IMR-90 (cell line): Measurements from ENCODE around the gene NR1D1. TPM values are rescaled to one million over a fixed set of nuclear protein-coding genes. Genes with fewer than 3 reads are reported as not detected.

ENCODE experiments used
- polyA plus RNA-seq, 3 experiments: library from polyadenylated mRNA; depleted of rRNA; stranded (reverse); fragments of >200 nt; gene quantifications; 2 replicates each; pipeline ENCODE4 v1.2.3, GENCODE V29; 2012; ENCODE audit warnings: low replicate concordance in 1 of 3
- total RNA-seq: library from RNA; depleted of rRNA; stranded (reverse); fragments of >200 nt; gene quantifications from 2 replicates; pipeline ENCODE4 v1.2.3, GENCODE V29; 2012; rRNA removed

NR1D1 gene
- total and polyA plus RNA-seq, 2 of the 4 experiments (the other 2 are of a cell fraction) = 0.36 to 7.2 TPM

Other genes starting within 250 kb of the NR1D1 start
- not detected in 2 replicates for gene IKZF3, start 236.3 kb downstream of the NR1D1 start, total RNA-seq
- not detected in 2 replicates for gene IKZF3, start 236.3 kb downstream of the NR1D1 start, polyA plus RNA-seq (2012; rRNA removed)
- not detected in 2 replicates for gene ZPBP2, start 232.4 kb downstream of the NR1D1 start, total RNA-seq
- not detected in 2 replicates for gene ZPBP2, start 232.4 kb downstream of the NR1D1 start, polyA plus RNA-seq (2012; rRNA removed)
- gene GSDMB, start 182.0 kb downstream of the NR1D1 start, total RNA-seq = 1.4 and 1.7 TPM in 2 replicates
- 5.1 and 7.5 TPM in 2 replicates for gene GSDMB, start 182.0 kb downstream of the NR1D1 start, polyA plus RNA-seq (2012; rRNA removed)
- 45.7 and 46.4 TPM in 2 replicates for gene ORMDL3, start 173.0 kb downstream of the NR1D1 start, total RNA-seq
- 68.9 and 78.6 TPM in 2 replicates for gene ORMDL3, start 173.0 kb downstream of the NR1D1 start, polyA plus RNA-seq (2012; rRNA removed)
- gene LRRC3C, start 172.9 kb downstream of the NR1D1 start, total RNA-seq = not detected in 2 replicates
- not detected in 2 replicates for gene LRRC3C, start 172.9 kb downstream of the NR1D1 start, polyA plus RNA-seq (2012; rRNA removed)
- not detected in 2 replicates for gene GSDMA, start 137.6 kb downstream of the NR1D1 start, total RNA-seq
- gene GSDMA, start 137.6 kb downstream of the NR1D1 start, polyA plus RNA-seq (2012; rRNA removed) = 0.04 TPM in 1 of 2 replicates, not detected in the other
- gene PSMD3, start 119.8 kb downstream of the NR1D1 start, total RNA-seq = 123 and 125 TPM in 2 replicates
- gene PSMD3, start 119.8 kb downstream of the NR1D1 start, polyA plus RNA-seq (2012; rRNA removed) = 154 and 155 TPM in 2 replicates
- gene CSF3, start 85.1 kb downstream of the NR1D1 start, total RNA-seq = not detected in 2 replicates
- not detected in 2 replicates for gene CSF3, start 85.1 kb downstream of the NR1D1 start, polyA plus RNA-seq (2012; rRNA removed)
- 18.6 and 25.8 TPM in 2 replicates for gene MED24, start 46.2 kb downstream of the NR1D1 start, total RNA-seq
- 73.6 and 79.0 TPM in 2 replicates for gene MED24, start 46.2 kb downstream of the NR1D1 start, polyA plus RNA-seq (2012; rRNA removed)
- 20.8 and 22.0 TPM in 2 replicates for gene THRA, start 37.6 kb downstream of the NR1D1 start, total RNA-seq
- gene THRA, start 37.6 kb downstream of the NR1D1 start, polyA plus RNA-seq (2012; rRNA removed) = 21.9 and 23.4 TPM in 2 replicates
- gene MSL1, start 21.4 kb upstream of the NR1D1 start, total RNA-seq = 28.3 and 29.7 TPM in 2 replicates
- gene MSL1, start 21.4 kb upstream of the NR1D1 start, polyA plus RNA-seq (2012; rRNA removed) = 38.4 and 48.4 TPM in 2 replicates
- 24.4 and 25.1 TPM in 2 replicates for gene CASC3, start 39.9 kb upstream of the NR1D1 start, total RNA-seq
- 36.2 and 38.9 TPM in 2 replicates for gene CASC3, start 39.9 kb upstream of the NR1D1 start, polyA plus RNA-seq (2012; rRNA removed)
- 0.28 and 0.54 TPM in 2 replicates for gene RAPGEFL1, start 76.9 kb upstream of the NR1D1 start, total RNA-seq
- 5.6 and 6.3 TPM in 2 replicates for gene RAPGEFL1, start 76.9 kb upstream of the NR1D1 start, polyA plus RNA-seq (2012; rRNA removed)
- 2.0 and 2.8 TPM in 2 replicates for gene WIPF2, start 118.7 kb upstream of the NR1D1 start, total RNA-seq
- gene WIPF2, start 118.7 kb upstream of the NR1D1 start, polyA plus RNA-seq (2012; rRNA removed) = 8.9 and 10.4 TPM in 2 replicates
- 25.6 and 27.8 TPM in 2 replicates for gene CDC6, start 187.3 kb upstream of the NR1D1 start, total RNA-seq
- gene CDC6, start 187.3 kb upstream of the NR1D1 start, polyA plus RNA-seq (2012; rRNA removed) = 13.8 and 15.3 TPM in 2 replicates
- gene RARA, start 208.6 kb upstream of the NR1D1 start, total RNA-seq = 7.2 and 9.0 TPM in 2 replicates
- gene RARA, start 208.6 kb upstream of the NR1D1 start, polyA plus RNA-seq (2012; rRNA removed) = 12.7 and 13.6 TPM in 2 replicates